IgD-negative memory B cell (primary cell): Measurements from ENCODE around the gene ARHGAP45. TPM values are rescaled to one million over a fixed set of nuclear protein-coding genes. Genes with fewer than 3 reads are reported as not detected.

ENCODE experiments used
- H3K27ac Mint-ChIP-seq, 3 donors: one replicate each; pipeline ENCODE4 v1.8.0; 2020 to 2022; ENCODE audit warnings: mild to moderate bottlenecking in 3 of 3, mixed read lengths in 3 of 3, moderate library complexity in 1 of 3
- H3K27me3 Mint-ChIP-seq: one replicate; pipeline ENCODE4 v1.8.0; 2021; ENCODE audit warnings: mixed read lengths
- H3K36me3 Mint-ChIP-seq: one replicate; pipeline ENCODE4 v1.8.0; 2020; ENCODE audit warnings: mild to moderate bottlenecking, mixed read lengths
- H3K4me1 Mint-ChIP-seq, 3 donors: one replicate each; pipeline ENCODE4 v1.8.0; 2020 to 2022; ENCODE audit warnings: mixed read lengths in 3 of 3, mild to moderate bottlenecking in 1 of 3
- H3K4me3 Mint-ChIP-seq, 4 donors: one replicate each; pipeline ENCODE4 v1.8.0; 2020 to 2022; ENCODE audit warnings: mild to moderate bottlenecking in 4 of 4, mixed read lengths in 4 of 4, moderate library complexity in 3 of 4
- H3K9me3 Mint-ChIP-seq, 3 donors: one replicate each; pipeline ENCODE4 v1.8.0; 2020 to 2021; ENCODE audit warnings: mixed read lengths in 3 of 3, mild to moderate bottlenecking in 1 of 3
- polyA plus RNA-seq: library from polyadenylated mRNA; unstranded; fragments of 300-500 nt; fragmentation: Illumina TruSeq; gene quantifications from one replicate; pipeline ENCODE4 v1.2.3, GENCODE V29; 2021

Gene ARHGAP45
- polyA plus RNA-seq, 1 donor from 2014 or later: 391 TPM

- Mint-ChIP-seq H3K4me1 (peaks cover 6 to 12% (median 10%) of the 10 kb centered on the region in 3 donors), H3K4me3 (peak overlapping the region; percentile 96 to 100 (median 97)), H3K27me3 (no peaks in the 10 kb centered on the region), H3K27ac (peak overlapping the region; percentile 86 to 99 (median 98)), H3K9me3 (no peaks in the 10 kb centered on the region), H3K36me3 (no peaks in the 10 kb centered on the region)
Measured at GRCh38 chr19:1028062-1028926, 38.7 kb upstream of the ARHGAP45 start.

DNA sequence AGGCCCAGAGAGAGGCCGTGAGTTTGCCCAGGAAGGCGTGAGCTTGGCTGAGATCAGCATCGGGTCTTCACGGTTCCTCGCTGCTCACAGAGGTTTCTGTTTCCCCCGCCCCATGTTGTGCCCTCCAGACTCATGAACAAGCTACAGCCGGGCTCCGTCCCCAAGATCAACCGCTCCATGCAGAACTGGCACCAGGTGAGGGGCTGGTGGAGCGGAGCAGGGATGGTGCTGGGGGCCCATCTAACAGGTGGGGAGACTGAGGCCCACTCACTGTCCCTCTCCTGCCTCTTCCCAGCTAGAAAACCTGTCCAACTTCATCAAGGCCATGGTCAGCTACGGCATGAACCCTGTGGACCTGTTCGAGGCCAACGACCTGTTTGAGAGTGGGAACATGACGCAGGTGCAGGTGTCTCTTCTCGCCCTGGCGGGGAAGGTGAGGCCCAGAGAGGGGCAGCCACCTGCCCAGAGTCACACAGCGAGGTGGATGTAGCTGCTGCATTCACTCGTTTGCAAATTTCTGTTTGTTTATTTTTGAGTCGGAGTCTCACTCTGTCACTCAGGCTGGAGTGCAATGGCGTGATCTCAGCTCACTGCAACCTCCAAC is 34.6 kb upstream of the ARHGAP45 start:
- peak overlapping the region in 1 of 4 donors; percentile 12 for H3K4me3 Mint-ChIP-seq
- H3K4me1 Mint-ChIP-seq: peaks cover 2 to 10% (median 8%) of the 10 kb centered on the region in 3 donors
- peak overlapping the region in 1 of 3 donors; percentile 51 for H3K27ac Mint-ChIP-seq
- H3K36me3 Mint-ChIP-seq: peaks cover 2% of the 10 kb centered on the region
- no peaks in the 10 kb centered on the region for H3K27me3 Mint-ChIP-seq
- H3K9me3 Mint-ChIP-seq: no peaks in the 10 kb centered on the region

GRCh38 chr19:1035998-1036621 is 30.9 kb upstream of the ARHGAP45 start:
- peaks cover 0 to 2% (median 0%) of the 10 kb centered on the region in 3 donors for H3K9me3 Mint-ChIP-seq
- H3K36me3 Mint-ChIP-seq: peaks cover 2% of the 10 kb centered on the region
- H3K27ac Mint-ChIP-seq: peak overlapping the region; percentile 67 to 100 (median 96)
- H3K27me3 Mint-ChIP-seq: no peaks in the 10 kb centered on the region
- H3K4me1 Mint-ChIP-seq: peaks cover 25 to 31% (median 26%) of the 10 kb centered on the region in 3 donors
- peak overlapping the region in 2 of 4 donors; percentile 63 to 93 for H3K4me3 Mint-ChIP-seq

DNA sequence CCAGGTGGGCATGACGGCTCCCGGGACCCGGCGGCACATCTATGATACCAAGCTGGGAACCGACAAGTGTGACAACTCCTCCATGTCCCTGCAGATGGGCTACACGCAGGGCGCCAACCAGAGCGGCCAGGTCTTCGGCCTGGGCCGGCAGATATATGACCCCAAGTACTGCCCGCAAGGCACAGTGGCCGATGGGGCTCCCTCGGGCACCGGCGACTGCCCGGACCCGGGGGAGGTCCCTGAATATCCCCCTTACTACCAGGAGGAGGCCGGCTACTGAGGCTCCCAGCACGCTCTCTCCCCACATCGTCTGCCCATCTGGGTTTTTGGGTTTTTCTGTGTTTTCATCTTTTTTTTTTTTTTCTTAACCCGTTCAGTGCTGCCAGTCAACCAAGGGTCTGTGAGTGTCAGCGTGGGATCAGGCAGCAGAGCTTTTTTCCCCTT is 29.3 kb upstream of the ARHGAP45 start:
- Mint-ChIP-seq H3K27ac (peak overlapping the region; percentile 99 to 100 (median 99)), H3K4me1 (peaks cover 25 to 33% (median 27%) of the 10 kb centered on the region in 3 donors), H3K9me3 (peaks cover 0 to 2% (median 0%) of the 10 kb centered on the region in 3 donors), H3K4me3 (peak overlapping the region; percentile 90 to 99 (median 96)), H3K36me3 (peaks cover 2% of the 10 kb centered on the region), H3K27me3 (no peaks in the 10 kb centered on the region)

- peak overlapping the region; percentile 93 to 99 (median 98) for H3K4me3 Mint-ChIP-seq
- peaks cover 0 to 2% (median 0%) of the 10 kb centered on the region in 3 donors for H3K9me3 Mint-ChIP-seq
- peaks cover 22 to 33% (median 24%) of the 10 kb centered on the region in 3 donors for H3K4me1 Mint-ChIP-seq
- no peaks in the 10 kb centered on the region for H3K27me3 Mint-ChIP-seq
- H3K36me3 Mint-ChIP-seq: peaks cover 2% of the 10 kb centered on the region
- H3K27ac Mint-ChIP-seq: peak overlapping the region; percentile 99 to 100 (median 99)
Measured at GRCh38 chr19:1038978-1039645, 27.9 kb upstream of the ARHGAP45 start.

DNA sequence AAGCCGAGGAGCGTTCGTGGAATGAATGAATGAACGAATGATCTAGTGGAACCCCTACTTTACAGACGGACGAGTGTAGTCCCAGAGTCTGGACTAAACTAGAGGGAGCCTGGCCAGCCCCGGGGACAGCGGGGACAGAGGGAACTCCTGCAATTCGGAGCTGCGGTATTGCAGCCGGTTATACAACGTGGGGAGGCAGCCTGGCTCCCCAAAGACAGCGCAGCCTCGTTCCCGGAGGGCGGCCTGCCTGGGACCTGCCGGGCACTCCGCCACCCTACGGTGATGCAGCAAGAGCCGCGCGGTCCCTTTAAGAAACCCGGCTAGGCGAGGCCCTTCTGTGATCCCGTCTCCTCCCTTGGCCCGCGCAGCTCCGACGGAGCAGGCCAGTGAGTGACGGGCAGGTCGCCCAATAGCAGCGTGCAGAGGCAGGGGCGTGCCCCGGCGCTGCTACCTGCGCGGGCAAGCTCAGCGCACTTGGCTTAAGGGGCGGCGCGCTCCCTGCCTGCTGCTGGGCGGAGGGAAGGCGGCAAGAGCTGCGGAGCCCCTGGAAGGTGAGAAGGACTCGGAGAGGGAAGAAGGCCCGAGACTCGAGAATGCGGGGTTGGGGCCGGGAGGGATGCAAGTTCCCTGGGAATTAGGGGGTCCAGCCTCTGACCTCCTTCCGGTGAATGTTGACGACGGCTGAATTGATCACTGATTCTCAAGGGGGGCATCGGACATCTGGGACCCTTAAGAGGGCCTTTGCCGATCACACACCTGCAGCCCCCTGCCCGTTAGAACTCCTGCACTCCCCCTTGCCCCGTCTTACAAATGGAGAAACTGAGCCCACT is 27.1 kb upstream of the ARHGAP45 start, which contains the start of gene ABCA7:
ABCA7 (plus strand) TSS at position 462 of the 830 bp plus-strand sequence. CDS start 1,255 bp downstream, outside the sequence.
- Mint-ChIP-seq H3K36me3 (peaks cover 2% of the 10 kb centered on the region), H3K27me3 (no peaks in the 10 kb centered on the region), H3K4me1 (peaks cover 22 to 33% (median 24%) of the 10 kb centered on the region in 3 donors), H3K9me3 (peaks cover 0 to 2% (median 0%) of the 10 kb centered on the region in 3 donors), H3K27ac (peak within 1 kb of the TSS; percentile 99 to 100 (median 99)), H3K4me3 (peak within 1 kb of the TSS; percentile 93 to 99 (median 98))

DNA sequence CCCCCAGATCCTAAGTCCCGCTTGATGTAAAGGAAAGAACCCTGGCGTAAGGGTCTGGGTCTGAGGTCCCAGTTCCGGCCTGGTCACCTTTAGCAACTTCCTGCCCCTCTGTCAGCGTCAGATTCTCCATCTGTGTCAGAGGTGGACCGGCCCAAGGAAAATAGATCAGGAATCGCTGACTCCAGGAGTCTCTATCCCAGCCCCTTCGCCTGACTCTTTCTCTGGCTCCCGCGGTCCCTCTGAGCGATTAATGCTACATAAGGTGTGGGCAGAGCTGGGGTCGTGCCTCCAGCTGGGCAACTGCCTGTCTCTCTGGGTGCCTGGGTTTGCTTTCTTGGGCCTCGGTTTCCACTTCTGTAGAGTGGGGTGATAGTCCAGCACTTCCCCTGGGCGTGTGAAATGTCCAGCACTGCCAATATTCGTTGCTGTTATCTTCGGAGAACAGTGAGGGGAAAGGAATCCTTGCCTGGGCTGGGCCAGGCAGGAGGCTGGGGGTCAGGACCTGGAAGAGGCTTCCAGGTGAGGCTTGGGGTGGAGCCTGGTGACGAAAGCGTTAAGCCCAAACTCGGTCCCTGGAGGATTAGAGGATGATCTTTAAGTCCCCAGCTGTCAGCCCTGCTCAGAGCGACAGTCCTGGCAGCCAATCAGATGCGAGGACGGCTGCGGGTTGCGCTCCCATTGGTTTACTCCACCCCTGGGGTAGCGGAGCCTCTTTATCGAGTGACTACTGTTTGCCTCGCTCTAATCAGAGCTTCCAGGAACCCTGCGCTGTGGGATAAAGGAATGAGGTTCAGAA is 26.3 kb upstream of the ARHGAP45 start:
- H3K36me3 Mint-ChIP-seq: peaks cover 3% of the 10 kb centered on the region
- peak overlapping the region; percentile 93 to 99 (median 98) for H3K4me3 Mint-ChIP-seq

GRCh38 chr19:1041272-1041834 is 25.6 kb upstream of the ARHGAP45 start:
- Mint-ChIP-seq H3K4me3 (peak overlapping the region; percentile 93 to 99 (median 98)), H3K9me3 (peaks cover 0 to 2% (median 0%) of the 10 kb centered on the region in 3 donors), H3K36me3 (peaks cover 3% of the 10 kb centered on the region), H3K4me1 (peaks cover 26 to 39% (median 26%) of the 10 kb centered on the region in 3 donors), H3K27ac (peak overlapping the region; percentile 86 to 100 (median 89)), H3K27me3 (no peaks in the 10 kb centered on the region)

More for the DNA sequence above, 26.3 kb upstream of the ARHGAP45 start:
- Mint-ChIP-seq H3K9me3 (peaks cover 0 to 2% (median 0%) of the 10 kb centered on the region in 3 donors), H3K4me1 (peaks cover 26 to 39% (median 26%) of the 10 kb centered on the region in 3 donors), H3K27ac (peak overlapping the region; percentile 86 to 100 (median 89)), H3K27me3 (no peaks in the 10 kb centered on the region)

DNA sequence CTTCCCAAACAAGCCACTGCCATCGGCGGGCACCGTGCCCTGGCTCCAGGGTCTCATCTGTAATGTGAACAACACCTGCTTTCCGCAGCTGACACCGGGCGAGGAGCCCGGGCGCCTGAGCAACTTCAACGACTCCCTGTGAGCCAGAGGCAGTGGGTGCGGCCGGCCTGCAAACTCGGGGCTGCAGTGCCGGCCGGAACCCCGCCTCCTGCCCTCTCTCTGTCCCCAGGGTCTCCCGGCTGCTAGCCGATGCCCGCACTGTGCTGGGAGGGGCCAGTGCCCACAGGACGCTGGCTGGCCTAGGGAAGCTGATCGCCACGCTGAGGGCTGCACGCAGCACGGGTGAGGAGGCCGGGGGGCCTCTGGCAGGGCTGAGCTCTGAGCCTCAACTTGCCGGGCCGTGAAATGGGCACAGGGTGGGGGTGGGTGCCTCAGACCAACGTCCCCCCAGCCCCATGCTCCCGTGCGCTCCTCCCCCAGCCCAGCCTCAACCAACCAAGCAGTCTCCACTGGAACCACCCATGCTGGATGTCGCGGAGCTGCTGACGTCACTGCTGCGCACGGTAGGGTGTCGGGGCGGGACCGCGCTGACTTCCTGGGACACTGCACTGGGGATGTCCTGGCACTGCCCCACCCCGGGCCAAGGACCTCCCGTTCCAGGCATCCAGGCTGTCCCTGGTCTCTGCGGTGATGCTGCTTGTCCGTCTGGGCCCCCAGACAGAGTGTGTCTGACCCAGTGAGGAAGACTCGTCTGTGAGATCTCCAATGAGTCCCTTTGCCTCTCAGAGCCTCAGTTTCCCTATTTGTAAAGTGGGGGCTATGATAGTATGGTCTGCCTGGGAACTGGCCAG is 24.9 kb upstream of the ARHGAP45 start:
- H3K4me1 Mint-ChIP-seq: peaks cover 24 to 39% (median 26%) of the 10 kb centered on the region in 3 donors
- H3K27ac Mint-ChIP-seq: peak overlapping the region in 1 of 3 donors; percentile 100
- peaks cover 0 to 2% (median 0%) of the 10 kb centered on the region in 3 donors for H3K9me3 Mint-ChIP-seq
- H3K36me3 Mint-ChIP-seq: peaks cover 3% of the 10 kb centered on the region
- peak overlapping the region in 2 of 4 donors; percentile 74 to 93 for H3K4me3 Mint-ChIP-seq
- H3K27me3 Mint-ChIP-seq: no peaks in the 10 kb centered on the region

GRCh38 chr19:1042689-1043511 is 24.1 kb upstream of the ARHGAP45 start:
- Mint-ChIP-seq H3K4me1 (peaks cover 19 to 32% (median 21%) of the 10 kb centered on the region in 3 donors), H3K9me3 (peaks cover 0 to 2% (median 0%) of the 10 kb centered on the region in 3 donors), H3K4me3 (peak overlapping the region in 2 of 4 donors; percentile 17 to 74), H3K36me3 (peaks cover 3% of the 10 kb centered on the region), H3K27me3 (no peaks in the 10 kb centered on the region), H3K27ac (no peak overlapping the region)

- H3K4me1 Mint-ChIP-seq: peaks cover 6 to 14% (median 6%) of the 10 kb centered on the region in 3 donors
- peak overlapping the region in 2 of 3 donors; percentile 46 to 53 for H3K27ac Mint-ChIP-seq
- peaks cover 3% of the 10 kb centered on the region for H3K36me3 Mint-ChIP-seq
- no peaks in the 10 kb centered on the region for H3K27me3 Mint-ChIP-seq
- no peaks in the 10 kb centered on the region for H3K9me3 Mint-ChIP-seq
- peak overlapping the region in 2 of 4 donors; percentile 17 to 67 for H3K4me3 Mint-ChIP-seq
Measured at GRCh38 chr19:1045247-1045603, 21.7 kb upstream of the ARHGAP45 start.
